GM19099 (cell line): ENCODE data around the gene CD28.

Experiments used
- POLR2A ChIP-seq: IDR thresholded peaks from 3 replicates; pipeline ENCODE4 v1.6.1; 2011; ENCODE audit warnings: low read depth; ENCODE audit not compliant: insufficient read length; ENCODE audit errors: extremely low read depth

The CD28 gene

GRCh38 chr2:203728321-203728720 lies 21.9 kb downstream of the CD28 start:
- TF ChIP-seq POLR2A, result no peak

DNA sequence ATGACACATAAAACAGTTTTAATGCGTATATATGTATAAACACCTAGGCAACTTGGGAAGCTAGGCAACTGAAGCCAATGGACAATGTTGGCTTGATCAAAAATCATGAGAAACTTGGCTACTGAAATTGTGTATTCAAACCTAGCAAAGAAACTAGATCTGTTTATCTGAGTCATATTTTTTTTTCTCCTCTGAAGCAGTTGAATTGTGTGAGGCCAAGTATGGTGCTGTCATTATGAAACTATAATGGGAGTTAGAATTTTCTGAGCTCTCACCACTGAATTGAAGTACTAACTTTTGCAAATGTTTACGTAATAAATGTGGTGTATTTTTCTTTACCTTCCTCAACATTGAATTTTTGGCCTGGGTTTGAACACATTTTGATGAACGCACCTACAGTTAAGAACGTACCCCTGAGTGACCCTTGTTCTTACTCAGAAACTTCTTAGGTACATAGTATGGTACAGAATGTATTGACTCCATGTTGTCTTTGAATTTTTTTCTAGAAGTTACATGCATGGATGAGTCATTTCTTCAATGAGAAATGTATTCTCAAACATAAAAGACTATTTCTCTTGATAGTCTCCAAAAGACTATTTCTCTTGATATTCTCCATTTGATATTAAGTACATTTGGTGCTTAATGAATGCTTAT lies 23.8 kb downstream of the CD28 start:
- TF ChIP-seq POLR2A, result no peak

GRCh38 chr2:203730883-203731282 lies 24.4 kb downstream of the CD28 start:
- no peak for TF ChIP-seq POLR2A

GRCh38 chr2:203732092-203732952 lies 25.9 kb downstream of the CD28 start:
- no peak for TF ChIP-seq POLR2A

- TF ChIP-seq POLR2A, result no peak
Observed at GRCh38 chr2:203732953-203733510, 26.6 kb downstream of the CD28 start.

GRCh38 chr2:203733684-203734083 lies 27.2 kb downstream of the CD28 start:
- TF ChIP-seq POLR2A, result no peak

- TF ChIP-seq POLR2A, result no peak
Observed at GRCh38 chr2:203734276-203734983, 28.0 kb downstream of the CD28 start.

DNA sequence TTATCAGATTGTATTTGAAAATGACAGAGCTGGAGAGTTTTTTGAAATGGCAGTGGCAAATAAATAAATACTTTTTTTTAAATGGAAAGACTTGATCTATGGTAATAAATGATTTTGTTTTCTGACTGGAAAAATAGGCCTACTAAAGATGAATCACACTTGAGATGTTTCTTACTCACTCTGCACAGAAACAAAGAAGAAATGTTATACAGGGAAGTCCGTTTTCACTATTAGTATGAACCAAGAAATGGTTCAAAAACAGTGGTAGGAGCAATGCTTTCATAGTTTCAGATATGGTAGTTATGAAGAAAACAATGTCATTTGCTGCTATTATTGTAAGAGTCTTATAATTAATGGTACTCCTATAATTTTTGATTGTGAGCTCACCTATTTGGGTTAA lies 30.9 kb downstream of the CD28 start:
- TF ChIP-seq POLR2A, result no peak

- TF ChIP-seq POLR2A, result no peak
Observed at GRCh38 chr2:203739351-203739750, 32.9 kb downstream of the CD28 start.

GRCh38 chr2:203740871-203741281 lies 34.4 kb downstream of the CD28 start:
- TF ChIP-seq POLR2A, result no peak

DNA sequence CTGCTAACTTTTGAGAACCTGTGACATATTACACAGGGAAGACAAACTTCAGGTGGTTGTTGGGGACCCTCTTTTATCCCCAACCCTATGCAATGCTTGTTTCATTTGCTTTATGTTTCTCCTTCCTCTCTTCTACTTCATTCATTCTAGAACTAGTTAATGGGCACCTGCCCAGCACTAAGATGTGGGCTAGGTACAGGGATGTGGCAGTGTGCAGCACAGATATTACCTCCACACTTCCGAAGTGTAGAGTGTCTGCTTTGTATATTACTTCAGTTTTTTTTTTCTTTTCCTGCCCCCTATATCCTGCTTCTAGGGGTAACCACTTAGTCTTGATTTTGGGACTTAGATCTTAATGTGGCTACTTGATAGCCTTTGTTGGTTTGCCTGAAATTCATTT lies 35.1 kb downstream of the CD28 start:
- no peak for TF ChIP-seq POLR2A

DNA sequence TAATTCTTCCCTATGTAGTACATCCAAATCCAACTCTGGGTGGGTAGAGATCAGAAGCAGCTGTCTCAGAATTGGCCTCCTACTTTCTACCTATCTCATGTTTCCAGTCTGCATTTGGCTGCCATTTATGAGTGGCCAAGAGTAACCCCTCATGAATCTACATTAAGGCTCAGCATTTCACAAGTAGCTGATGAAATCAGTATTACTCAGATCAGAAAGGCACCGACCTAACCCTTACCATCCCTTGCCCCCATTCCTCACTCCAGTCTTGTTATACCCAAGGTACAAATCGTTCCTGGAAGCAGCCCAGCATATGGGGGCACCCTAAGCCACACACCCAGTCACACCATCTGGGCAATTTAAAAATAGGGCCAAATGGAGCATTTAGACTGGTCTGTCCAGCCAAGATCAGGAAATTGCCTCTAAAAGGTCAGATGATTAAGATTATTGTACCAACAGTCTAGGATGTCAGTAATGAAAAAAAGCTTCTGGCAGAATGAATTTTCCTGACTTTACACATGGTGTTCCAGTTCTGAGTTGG lies 37.1 kb downstream of the CD28 start:
- no peak for TF ChIP-seq POLR2A

- TF ChIP-seq POLR2A, result no peak
Observed at GRCh38 chr2:203744091-203744490, 37.7 kb downstream of the CD28 start.

- TF ChIP-seq POLR2A, result no peak
Observed at GRCh38 chr2:203745267-203745666, 38.8 kb downstream of the CD28 start.
